Neutrophil (primary cell): ENCODE data around the gene SPP1.

Experiments
- H3K27ac ChIP-seq: fragments of 200-600 bp; sonication (generic); 2 replicates; pipeline ENCODE4 v1.5.1; 2016; ENCODE audit warnings: mild to moderate bottlenecking, moderate library complexity
- H3K27me3 ChIP-seq: fragments of 200-600 bp; sonication (generic); 2 replicates; pipeline ENCODE4 v1.6.0; 2016; ENCODE audit warnings: mild to moderate bottlenecking
- H3K36me3 ChIP-seq: fragments of 200-600 bp; sonication (generic); 2 replicates; pipeline ENCODE4 v1.5.1; 2017
- H3K4me1 ChIP-seq, 2 experiments: fragments of 200-600 bp in 1 of 2; sonication (generic) in 1 of 2; 1 replicate in 1 of 2; 2 replicates in 1 of 2; pipeline versions ENCODE4 v1.5.1 to v1.6.1; 2013 to 2016; ENCODE audit warnings: low read depth in 1 of 2, low read length in 1 of 2, mild to moderate bottlenecking in 1 of 2, moderate library complexity in 1 of 2; ENCODE audit not compliant: control insufficient read depth in 1 of 2, insufficient read depth in 1 of 2
- H3K4me3 ChIP-seq, 2 experiments: fragments of 200-600 bp in 1 of 2; sonication (generic) in 1 of 2; 1 replicate in 1 of 2; 2 replicates in 1 of 2; pipeline ENCODE4 v1.5.1; 2013 to 2016; ENCODE audit warnings: low read depth in 1 of 2, low read length in 1 of 2, mild to moderate bottlenecking in 1 of 2, moderate library complexity in 1 of 2
- H3K9me3 ChIP-seq: fragments of 200-600 bp; sonication (generic); 2 replicates; pipeline ENCODE4 v1.5.1; 2016
- TF ChIP-seq, protein P1 (sequence below): fragments of 200-600 bp; sonication (generic); IDR thresholded peaks from 2 replicates; pipeline ENCODE4 v1.5.1; 2016; ENCODE audit warnings: antibody characterized with exemption

SPP1 gene

DNA sequence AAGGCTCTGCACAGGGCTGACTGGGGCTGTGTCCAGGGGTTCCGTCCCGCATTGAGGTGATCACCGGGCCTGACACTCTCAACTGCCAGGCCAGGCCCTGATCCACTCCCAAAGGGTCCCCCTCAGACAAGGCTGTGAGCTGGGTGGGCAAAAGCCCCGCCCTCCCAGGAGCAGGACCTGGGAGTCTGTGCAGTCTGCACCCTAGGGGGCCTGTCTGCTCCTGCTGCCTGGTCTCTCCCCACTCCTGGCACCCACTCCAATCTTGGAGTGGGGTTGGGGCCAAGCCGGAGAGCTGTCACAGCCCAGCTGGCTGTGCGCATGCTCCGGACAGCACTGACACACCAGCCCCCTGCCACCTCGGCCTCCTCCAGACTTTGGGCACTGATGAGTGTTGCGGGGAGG, 9.4 kb upstream of the SPP1 start:
- Histone ChIP-seq H3K4me1 (no peaks in the 10 kb centered on the region), H3K36me3 (no peaks in the 10 kb centered on the region), H3K9me3 (no peaks in the 10 kb centered on the region), H3K27ac (no peak overlapping the region), H3K4me3 (no peak overlapping the region), H3K27me3 (peaks cover 21% of the 10 kb centered on the region)
- TF ChIP-seq, protein P1, sequence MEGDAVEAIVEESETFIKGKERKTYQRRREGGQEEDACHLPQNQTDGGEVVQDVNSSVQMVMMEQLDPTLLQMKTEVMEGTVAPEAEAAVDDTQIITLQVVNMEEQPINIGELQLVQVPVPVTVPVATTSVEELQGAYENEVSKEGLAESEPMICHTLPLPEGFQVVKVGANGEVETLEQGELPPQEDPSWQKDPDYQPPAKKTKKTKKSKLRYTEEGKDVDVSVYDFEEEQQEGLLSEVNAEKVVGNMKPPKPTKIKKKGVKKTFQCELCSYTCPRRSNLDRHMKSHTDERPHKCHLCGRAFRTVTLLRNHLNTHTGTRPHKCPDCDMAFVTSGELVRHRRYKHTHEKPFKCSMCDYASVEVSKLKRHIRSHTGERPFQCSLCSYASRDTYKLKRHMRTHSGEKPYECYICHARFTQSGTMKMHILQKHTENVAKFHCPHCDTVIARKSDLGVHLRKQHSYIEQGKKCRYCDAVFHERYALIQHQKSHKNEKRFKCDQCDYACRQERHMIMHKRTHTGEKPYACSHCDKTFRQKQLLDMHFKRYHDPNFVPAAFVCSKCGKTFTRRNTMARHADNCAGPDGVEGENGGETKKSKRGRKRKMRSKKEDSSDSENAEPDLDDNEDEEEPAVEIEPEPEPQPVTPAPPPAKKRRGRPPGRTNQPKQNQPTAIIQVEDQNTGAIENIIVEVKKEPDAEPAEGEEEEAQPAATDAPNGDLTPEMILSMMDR, result no peak

DNA sequence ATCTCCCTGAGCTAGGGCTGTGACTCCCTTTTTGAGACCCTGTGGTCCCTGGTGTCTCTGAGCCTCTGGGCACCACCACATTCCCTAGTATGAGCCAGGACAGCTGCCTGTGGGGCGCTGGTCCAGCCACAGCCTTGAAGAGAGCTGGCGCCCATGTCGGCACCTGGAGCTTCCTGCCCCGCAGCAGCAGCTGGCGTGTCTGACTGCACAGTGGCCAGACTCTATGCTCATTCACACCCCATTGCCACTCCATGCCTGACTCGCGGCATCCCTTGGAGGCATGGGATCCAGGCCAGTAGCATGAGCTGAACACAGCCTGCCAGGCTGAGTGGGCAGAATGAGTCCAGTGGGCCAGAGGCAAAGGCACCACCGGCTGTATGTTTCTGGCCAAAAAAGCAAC, 8.3 kb upstream of the SPP1 start:
- Histone ChIP-seq H3K27ac (no peak overlapping the region), H3K36me3 (no peaks in the 10 kb centered on the region), H3K9me3 (no peaks in the 10 kb centered on the region), H3K4me1 (no peaks in the 10 kb centered on the region), H3K27me3 (peaks cover 28% of the 10 kb centered on the region), H3K4me3 (no peak overlapping the region)
- TF ChIP-seq, protein P1, result no peak

DNA sequence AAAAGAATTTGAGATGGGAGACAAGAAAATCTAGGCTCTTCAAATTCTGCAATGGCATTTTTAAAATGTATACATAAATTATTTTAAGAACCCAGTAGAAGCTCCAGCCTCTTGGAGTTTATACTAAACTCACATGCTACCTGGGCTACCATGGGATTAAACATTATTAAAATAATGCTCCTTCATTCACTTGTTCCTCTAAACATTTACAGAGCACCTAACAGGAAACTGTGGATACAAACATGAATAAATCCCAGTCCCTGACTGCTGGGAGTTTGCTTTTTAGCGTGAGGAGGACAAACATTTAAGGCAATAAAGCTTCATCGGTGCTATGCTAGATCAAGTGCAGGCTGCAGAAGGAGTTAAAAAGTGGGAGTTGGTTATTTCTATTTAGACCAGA, 5.4 kb upstream of the SPP1 start:
- peaks cover 28% of the 10 kb centered on the region for H3K27me3 ChIP-seq
- TF ChIP-seq, protein P1, result no peak
- H3K4me3 ChIP-seq, result no peak overlapping the region
- H3K27ac ChIP-seq, result no peak overlapping the region
- H3K36me3 ChIP-seq, result no peaks in the 10 kb centered on the region
- H3K4me1 ChIP-seq, result peaks cover 11 to 23% of the 10 kb centered on the region in 2 experiments
- no peaks in the 10 kb centered on the region for H3K9me3 ChIP-seq

DNA sequence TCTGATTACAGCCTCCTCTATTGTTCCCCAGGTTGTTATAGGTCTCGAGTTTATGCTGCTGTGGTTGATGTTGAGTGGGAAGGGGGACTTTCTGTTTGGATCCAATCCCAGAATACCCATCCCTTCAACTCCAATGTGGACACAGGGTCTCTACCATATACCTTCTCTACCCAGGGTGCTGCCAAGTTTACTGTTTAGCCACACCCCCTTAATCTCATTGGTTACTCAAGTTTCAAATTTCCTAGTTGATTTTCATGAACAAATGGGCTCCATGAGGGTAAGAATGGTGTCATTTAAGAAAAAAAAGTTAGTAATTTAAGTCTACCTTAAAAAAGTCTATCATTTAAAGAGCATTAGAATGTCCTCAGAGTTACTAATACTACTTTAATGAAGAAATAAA, 3.6 kb upstream of the SPP1 start:
- Histone ChIP-seq H3K4me3 (no peak overlapping the region), H3K9me3 (no peaks in the 10 kb centered on the region), H3K27me3 (peaks cover 36% of the 10 kb centered on the region), H3K27ac (no peak overlapping the region), H3K4me1 (peaks cover 19 to 33% of the 10 kb centered on the region in 2 experiments), H3K36me3 (no peaks in the 10 kb centered on the region)
- TF ChIP-seq, protein P1, result no peak

GRCh38 chr4:87973283-87974169, 2.0 kb upstream of the SPP1 start:
- Histone ChIP-seq H3K27ac (no peak overlapping the region), H3K4me1 (peaks cover 19 to 33% of the 10 kb centered on the region in 2 experiments), H3K27me3 (peaks cover 42% of the 10 kb centered on the region), H3K9me3 (no peaks in the 10 kb centered on the region), H3K36me3 (no peaks in the 10 kb centered on the region), H3K4me3 (no peak overlapping the region)
- TF ChIP-seq, protein P1, result peak; percentile 85
